Kasumi-1 (cell line): ENCODE results near the gene PPP5C.

Source experiments
- DNase-seq, 2 experiments: peaks; one replicate each; lab custom pipeline; 2025; lab: John Stamatoyannopoulos, UW

PPP5C gene

DNA sequence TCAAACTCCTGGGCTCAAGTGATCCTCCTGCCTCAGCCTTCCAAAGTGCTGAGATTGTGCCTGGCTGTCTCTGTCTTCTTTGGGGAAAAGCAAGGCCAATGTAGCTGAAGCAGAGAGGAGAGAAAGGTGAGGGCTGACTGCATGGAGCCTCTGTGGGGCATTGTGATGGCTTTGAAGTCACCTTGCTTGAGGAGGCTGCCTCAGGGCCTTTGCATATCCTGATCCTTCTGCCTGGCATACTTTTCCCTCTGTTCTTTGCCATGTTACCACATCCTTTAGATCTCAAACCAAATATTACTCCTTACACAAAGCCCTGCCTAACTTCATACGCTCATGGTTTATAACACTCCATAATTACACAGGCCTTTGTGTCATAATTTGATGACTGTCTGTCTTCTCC, 9.4 kb upstream of the PPP5C start:
- no peak for DNase-seq

DNA sequence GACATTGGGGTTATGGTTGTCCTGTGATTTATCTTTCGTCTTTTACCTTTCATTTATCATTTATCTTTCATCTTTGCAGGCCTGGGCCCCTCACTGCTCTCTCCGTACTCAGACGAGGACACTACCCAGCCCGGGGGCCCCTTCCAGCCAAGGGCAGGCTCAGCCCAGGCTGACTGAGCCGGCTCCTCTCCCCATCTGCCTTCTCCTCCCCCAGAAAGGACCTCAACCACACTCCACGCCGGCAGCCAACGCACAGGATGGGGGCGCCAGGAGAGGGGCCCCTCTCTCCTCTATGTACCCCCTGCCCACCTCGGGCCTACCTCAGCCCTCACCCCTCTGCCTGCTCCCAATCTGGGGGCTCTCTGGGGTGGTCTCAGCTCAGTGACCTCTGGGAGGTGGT, 7.4 kb upstream of the PPP5C start:
- DNase-seq, result no peak

GRCh38 chr19:46340051-46340659, 6.7 kb upstream of the PPP5C start:
- DNase-seq, result no peak

GRCh38 chr19:46341937-46342336, 5.0 kb upstream of the PPP5C start:
- no peak for DNase-seq

DNA sequence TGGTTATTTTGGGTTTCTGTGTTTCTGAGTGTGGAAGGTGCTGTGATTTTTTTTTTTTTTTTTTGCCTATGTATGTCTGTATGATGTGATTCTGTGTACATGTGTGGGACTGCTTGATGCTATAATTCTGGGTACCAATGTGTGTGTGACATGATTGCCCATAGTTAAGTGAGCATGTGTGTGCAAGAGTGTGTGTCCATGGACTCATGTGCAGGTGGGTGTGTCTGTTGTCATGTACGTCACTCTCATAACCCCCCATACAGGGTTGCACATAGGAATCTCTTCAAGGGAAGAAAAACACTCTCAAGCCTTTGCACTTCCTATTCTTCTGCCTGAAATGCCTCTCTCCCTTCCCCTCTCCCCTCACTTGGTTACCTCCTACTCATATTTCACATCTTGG, 2.5 kb upstream of the PPP5C start:
- DNase-seq, result no peak

- no peak for DNase-seq
Measured at GRCh38 chr19:46345157-46345556, 1.7 kb upstream of the PPP5C start.

DNA sequence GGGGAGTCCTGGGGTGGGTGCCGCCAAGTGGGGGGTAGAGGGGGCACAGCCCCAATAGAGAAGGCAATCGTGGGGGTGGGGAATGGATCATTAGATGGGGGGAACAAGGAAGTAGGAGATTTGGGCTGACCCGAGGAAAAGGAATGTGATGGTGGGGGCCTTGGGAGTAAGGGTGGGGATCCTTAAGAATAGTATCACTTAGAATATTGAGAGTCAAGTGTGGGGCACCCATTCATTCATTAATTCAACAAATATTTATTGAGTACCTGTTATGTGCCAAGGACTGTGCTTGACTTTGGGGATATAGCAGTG, 641 bp downstream of the PPP5C start:
- DNase-seq, result no peak

DNA sequence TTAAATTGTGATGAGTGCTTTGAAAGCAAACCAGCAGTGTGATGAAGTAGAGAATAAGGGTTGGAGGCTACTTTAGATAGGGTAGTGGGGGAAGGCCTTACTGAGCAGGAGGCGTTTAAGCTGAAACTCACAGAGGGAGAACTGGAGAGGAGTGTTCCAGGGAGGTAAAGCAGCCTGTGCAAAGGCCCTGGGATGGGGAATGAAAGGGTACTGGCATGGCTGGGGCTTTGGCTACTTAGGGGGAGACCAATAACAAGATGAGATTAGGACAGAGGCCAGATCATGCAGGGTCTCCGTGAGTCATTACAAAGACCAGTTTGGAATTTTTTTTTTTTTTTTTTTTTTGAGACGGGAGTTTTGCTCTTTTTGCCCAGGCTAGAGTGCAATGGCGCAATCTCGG, 1.1 kb downstream of the PPP5C start:
- DNase-seq, result no peak

- DNase-seq, result no peak
Measured at GRCh38 chr19:46349311-46349993, 2.6 kb downstream of the PPP5C start.

DNA sequence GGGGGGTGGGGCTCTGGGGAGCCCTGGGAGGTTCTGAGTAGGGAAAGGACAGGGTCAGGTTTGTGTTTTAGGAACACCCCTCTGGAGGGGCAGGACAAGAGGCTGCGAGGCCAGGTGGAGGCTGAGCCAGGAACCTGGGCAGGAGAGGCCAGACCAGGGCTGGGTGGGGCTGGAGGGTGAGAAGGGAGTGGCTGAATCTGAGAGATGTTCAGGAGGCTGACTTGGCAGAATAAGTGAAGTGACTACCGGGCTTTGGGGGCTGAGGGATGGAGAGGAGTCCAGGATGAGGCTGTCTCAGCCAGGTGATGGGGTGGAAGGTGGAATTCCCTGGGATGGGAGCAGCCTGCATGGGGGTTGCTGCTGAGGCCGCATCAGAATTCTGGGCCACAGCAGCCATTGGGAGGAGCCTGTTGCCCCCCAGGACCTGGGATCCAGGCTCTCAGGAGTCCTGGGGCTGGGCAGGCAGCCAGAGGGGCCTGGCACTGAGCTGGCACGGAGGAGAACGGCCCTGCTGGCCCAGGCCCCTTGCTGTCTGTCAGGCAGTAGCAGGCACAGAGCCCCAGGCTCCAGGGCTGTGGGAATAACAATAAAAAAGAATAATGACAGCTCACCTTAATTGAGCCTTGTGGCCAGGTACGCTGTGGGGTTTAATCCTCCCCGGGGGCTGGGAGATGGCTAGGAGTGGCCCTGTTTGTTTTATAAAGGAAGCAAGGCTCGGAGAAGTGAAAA, 3.3 kb downstream of the PPP5C start:
- no peak for DNase-seq

DNA sequence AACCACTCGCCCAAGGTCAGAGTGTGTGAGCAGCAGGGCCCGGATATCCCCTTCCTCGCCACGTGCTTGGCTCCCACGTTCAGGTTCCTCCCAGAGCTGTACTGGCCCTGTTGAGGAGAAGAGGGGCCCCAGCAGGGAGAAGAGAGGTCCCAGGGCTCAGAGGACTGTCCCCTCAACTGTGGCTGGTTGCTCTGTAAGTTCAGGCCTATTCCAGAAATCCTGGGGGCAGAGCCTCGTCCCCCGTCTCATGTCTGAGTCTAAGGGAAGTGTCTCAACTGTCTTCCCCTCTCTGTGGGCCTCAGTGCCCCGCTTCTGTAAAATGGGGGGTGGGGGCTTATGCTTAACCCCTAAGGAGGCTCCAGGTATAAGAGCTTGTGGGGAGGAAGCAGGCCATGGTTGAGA, 3.9 kb downstream of the PPP5C start:
- peak; percentile 61 to 67 for DNase-seq

- peak; percentile 46 to 50 for DNase-seq
Measured at GRCh38 chr19:46351241-46352041, 4.6 kb downstream of the PPP5C start.

- DNase-seq, result no peak
Measured at GRCh38 chr19:46353730-46354528, 7.0 kb downstream of the PPP5C start.

GRCh38 chr19:46355234-46356148, 8.6 kb downstream of the PPP5C start:
- DNase-seq, result no peak

DNA sequence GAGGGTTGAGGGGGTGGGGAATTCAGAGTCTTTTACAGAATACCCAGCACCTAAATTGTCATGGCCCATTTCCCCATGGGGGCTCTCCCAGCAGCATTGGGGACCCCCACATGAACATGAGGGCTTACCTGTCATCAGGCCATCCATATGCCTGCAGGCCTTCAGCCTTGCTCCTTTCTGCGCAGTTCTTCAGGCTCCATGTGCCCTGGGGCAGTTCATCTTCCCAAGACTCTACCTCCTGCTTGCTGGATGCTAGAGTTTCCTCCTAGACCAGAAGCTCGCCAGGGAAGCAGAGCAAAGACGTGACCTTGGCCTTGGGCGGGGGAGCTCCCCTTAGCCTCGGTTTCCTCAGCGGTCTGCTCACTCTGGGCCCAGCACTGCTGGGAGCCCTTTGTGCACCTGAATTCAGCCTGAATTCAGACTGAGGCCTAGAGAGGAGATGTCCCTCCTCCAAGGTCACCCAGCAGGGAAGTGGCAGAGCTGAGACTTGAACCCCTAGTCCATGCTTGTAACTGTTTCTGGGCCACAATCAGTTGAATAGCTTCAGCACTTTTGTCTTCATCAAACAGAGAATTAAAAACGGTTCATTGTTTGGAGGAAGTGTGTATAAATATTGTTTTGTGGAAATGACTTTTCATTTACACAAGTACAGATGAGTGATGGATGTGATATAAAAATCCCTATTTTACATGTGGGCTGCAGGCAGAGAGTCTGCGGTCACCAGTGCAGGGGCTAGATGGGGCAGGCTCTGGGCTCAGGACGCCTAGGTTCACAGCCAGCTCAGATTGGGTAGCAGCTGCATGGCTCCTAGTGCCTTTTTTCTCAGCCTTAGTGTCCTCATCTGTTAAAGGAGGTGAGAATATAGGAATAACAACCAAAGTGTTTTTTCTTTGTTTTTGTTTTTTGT, 9.5 kb downstream of the PPP5C start:
- no peak for DNase-seq

GRCh38 chr19:46357846-46358583, 11.1 kb downstream of the PPP5C start:
- no peak for DNase-seq

DNA sequence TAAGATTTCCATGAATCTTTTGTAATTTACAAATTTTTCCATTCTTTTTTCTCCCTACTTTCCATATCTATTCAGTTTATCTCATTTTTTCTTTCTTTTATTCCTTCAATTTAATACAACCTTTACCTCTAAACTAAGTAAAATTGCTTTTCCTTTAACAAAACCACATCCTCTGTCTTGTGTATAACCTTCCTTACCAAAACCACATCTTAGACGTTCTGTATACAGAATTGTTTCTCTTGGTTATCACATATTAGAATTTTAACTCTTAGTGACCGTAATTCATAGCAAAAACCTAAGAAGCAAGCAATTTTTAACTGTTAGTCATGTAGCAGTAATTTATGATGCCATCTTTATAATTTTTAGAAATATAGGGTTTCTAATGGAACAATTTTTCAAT, 15.0 kb downstream of the PPP5C start:
- DNase-seq, result peak; percentile 6

GRCh38 chr19:46364359-46364758, 17.5 kb downstream of the PPP5C start:
- DNase-seq, result no peak

DNA sequence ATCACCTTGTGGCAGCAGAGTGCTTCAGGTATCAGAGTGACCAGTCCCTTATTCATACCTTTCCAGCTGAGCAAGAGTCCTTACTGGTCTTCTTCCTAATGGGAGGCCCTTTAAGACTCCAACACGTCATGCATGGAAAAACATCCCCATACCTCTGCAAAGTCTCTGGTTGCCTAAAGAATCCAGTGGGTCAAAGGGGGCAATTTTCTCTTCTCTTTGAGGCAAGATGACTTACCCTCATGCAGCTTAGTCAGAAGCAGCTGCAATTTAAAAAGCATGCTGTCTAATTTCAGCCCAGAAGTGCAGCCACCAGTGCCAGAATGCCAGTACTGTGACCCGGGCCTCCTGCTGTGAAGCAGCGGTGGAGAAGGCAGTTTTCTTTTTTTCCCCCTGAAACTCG, 18.7 kb downstream of the PPP5C start:
- DNase-seq, result no peak
